Measurements from ENCODE around the gene AAK1.
"Not testable (repeated sequence)": the region's sequence is repeated elsewhere in the genome, so short reads cannot be mapped to it uniquely, and the experiment has no call there.

The AAK1 gene

DNA sequence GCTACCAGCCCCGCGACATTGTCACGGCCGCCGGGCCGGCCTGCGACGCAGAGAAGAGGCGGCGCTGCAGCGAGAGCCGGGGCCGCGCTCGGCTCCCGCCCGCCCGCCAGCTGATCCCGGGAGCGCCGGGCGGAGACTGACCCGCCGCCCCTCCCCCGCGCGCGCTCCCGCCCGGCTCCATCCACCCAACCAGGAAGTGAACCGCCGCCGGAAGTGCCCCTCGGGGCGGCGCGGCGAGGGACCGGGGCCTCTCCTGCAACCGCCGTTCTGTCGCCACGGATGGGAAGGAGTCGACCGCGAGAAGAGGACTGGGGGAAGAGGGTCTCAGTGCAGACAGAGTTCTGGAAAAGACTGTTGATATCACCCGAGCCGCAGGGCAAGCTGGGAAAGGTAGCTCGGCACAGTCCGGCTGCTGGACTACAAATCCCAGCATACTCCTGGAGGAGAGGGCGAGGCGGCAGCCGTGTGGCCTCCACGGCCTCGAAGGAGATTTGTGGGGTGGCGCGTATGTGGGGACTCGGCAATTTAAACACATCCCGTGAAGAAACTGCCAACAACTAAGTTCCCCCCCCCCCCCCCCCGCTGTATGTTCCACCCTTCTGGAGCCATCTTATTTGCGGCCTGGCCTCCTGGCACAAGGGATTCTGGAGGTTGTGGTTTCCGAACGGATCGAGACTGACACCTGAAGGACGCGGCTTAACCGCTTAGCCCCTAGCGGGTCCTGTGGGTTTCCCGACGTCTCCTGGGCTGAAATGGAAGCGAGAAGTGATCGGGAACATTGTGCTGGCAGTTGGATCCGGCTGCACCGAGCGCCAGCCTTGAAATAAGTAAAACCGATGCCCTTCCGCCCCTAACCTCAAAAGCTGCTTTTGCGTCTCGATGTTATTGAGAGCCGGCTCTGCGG is at the start of gene AAK1:
AAK1 (minus strand) TSS at position 138 of the 904 bp plus-strand sequence. CDS start 699 bp downstream, outside the sequence.
- DNase-seq: peak; percentile 54 to 76 (median 62)

DNA sequence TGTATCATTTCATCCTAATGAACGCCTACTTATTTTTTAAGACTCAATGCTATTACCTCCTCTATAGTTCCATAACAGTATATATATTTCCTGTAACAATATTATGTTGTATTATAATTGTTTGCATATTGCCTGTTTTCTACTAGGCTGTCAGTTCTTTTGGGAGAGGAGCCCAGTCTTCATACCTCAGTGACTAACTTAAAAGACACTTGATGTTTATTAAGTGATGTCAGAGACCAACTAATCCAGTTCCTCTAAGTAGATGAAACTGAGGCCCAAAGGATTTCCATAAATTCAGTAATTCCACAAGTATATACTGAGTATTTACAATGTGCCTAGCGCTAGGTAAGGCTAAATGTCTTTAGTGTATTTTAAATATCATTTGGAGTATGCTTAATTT is 48.9 kb upstream of the AAK1 start:
- DNase-seq: no peak

DNA sequence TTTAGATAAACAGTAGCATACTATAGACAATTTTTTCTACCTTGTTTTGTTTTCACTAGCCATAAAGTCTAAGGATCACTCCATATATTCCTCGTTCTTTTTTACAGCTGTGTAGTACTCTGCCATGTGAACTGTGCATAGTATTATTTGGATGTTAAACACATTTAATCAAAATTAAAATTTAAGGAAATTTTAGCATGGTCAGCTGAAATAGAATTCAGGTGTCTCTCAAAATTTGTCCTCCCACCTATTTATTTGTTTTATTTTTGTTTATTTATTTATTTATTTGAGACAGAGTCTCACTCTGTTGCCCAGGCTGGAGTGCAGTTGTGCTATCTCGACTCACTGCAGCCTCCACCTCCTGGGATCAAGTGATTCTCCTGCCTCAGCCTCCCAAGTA is 46.4 kb upstream of the AAK1 start:
- no peak for DNase-seq

DNA sequence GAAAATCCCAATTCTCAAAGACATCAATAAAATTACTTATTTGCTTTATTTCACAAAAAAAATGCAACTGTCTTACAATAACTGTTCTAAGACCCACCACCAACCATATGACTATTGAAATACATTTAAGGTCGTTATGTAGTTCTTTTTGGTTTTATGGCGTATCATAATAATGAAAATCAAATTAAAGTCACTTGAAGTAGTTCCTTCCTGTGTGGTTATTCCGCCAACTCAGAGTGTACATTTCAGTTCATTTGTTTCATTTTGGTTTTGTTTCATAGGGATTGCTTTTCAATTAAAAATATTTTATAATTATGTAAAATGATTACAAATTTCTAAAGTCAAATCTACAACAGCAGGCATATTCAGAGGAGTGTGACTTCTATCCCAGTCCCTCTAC is 45.9 kb upstream of the AAK1 start:
- no peak for DNase-seq

DNA sequence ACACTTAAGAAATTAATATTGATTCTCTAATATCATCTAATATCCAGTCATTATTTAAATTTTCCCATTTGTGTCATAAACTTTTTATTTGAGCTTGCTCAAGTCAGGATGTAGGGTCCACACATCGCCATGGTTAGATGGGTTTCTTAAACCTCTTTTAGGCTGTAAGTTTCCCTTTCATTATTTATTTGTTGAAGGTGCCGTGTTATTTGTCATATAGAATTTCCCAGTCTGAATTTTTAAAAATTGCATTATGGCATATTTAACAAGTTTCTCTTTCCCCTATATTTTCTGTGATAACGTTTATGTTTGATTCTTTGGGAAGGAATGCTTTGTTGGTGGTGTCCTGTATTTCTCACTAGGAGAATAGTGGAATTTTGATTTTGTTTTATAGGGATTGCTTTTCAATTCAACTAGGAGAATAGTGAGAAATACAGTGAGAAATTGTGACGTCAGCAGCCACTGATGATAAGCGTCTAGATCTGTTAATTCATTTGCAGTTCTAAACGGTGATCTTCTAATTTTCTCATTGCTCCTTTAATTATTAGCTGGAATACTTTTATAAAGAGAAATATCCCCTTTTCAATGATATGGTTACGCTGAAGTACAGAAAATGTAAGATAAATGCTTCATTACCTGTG is 44.6 kb upstream of the AAK1 start:
- DNase-seq: no peak

DNA sequence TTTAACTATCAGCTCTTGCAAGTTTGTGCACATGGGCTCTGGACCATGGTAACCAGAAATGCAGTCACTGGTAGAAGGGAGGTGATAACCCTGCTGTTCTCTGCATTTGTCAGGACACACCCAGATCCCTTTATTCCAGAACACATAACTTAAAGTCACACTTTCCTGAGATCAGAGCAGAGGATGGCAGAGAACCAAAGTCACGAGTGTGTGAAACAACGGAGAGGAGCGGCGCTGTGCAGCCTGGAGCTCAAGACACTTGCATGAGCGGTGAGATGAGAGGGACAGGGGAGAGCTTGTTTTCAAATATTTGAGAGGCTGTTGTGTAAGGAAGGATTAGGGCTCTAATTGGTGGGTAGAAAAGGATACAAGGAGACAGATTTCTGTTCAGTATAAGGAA is 43.3 kb upstream of the AAK1 start:
- no peak for DNase-seq

DNA sequence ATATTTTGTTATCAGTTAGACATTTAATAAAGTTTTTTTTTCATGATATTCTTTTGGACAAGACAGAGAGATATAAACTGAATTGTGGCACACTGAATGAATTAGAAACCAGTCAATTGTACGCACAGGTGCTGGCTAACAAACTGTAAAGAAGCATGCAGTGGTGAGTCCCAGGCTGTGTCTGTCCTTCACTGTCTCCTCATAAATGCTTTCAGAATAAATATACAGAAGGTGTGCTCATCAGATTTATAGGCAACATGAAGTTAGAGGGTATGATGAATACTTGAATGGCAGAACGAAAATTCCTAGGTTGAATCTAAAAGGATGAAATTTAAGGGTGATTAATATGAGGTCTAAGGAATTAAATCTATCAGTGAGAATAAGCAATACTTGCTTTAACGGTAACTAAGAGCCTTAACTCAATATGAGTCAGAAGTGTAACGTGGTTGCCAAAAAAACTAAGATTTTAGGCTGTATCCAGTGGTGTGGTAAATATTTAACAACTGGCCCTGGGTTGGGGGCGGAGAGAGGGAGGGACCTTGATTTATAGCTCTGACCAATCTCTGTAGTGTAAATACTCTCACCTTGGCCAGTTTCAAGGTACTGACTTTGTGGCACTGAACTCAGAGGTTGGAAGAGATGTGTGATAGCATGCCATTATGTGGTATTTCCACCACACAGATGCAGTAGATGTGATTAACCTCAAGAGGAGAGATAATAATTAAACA is 41.9 kb upstream of the AAK1 start:
- DNase-seq: no peak

DNA sequence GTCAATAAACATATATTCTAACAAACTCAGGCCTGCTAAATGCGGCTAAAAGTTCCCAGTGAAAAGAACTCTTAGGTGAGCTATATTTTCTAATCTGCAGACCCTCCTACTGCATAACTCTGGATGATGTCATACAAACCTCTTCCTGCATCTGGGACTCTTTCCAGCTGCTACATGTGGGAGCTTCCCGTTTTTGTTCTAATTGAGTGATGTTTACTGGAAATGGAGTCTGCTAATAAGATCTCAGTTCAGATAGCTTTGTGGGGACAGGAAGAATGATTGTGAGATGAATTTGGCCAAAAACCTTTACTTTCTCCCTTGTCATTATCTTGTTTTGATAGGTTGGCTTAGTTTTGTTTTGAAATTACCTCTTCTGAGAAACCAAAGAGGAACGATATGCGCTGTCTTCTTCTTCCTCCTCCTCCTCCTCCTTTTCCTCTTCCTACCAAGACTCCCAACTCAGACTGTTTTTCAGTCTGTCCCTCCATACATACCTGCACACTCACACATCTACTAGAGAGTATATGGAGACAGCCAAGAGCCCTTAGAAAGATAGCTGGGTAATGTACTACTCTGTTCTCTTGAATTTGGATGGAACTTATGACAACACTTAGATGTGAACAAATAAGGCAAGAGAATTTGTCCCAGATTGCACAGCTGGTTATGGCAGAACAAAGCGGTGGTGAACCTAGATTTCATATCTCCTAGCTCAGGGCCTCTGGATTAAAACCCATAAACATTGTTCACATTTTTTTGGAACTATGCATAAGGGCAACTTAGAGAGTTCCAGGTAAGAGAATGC is 39.8 kb upstream of the AAK1 start:
- no peak for DNase-seq

DNA sequence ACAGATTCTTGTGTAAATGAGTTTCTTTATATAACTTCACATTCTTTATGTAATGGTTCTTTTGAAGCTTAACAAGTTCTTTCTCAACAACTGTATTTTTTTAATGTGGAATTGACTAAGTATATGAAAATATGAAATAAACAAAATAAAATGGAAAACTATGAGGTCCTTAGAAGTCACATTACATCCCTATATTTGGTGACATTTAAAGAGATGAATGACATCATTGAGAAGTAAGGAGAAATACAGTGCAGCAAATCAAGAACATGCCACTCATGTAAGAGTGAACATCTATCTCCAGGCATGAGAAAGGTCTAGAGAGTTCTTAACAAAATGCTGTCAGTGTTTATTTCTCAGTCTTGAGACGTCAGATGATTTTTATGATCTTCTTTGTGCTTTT is 39.0 kb upstream of the AAK1 start:
- no peak for DNase-seq

DNA sequence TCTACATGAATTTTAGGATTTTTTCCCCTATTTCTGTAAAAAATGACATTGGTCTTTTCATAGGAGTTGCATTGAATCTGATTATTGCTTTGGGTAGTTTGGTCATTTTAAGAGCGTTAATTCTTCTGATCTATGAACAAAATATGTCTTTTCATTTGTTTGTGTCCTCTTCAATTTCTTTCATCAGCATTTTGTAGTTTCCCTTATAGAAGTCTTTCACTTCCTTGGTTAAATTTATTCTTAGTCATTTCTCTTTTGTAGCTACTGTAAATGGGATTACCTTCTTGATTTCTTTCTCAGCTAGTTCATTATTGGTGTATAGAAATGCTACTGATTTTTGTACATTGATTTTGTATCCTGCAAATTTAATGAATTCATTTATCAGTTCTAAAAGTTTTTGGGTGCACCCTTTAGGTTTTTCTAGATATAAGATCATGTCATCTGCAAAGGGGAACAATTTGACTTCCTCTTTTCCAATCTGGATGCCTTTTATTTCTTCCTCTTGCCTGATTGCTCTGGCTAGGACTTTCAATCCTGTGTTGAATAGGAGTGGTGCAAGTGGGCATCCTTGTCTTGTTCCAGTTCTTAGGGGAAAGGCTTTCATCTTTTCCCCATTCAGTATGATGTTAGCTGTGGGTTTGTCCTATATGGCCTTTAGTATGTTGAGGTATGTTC is 36.6 kb upstream of the AAK1 start:
- DNase-seq: no peak

DNA sequence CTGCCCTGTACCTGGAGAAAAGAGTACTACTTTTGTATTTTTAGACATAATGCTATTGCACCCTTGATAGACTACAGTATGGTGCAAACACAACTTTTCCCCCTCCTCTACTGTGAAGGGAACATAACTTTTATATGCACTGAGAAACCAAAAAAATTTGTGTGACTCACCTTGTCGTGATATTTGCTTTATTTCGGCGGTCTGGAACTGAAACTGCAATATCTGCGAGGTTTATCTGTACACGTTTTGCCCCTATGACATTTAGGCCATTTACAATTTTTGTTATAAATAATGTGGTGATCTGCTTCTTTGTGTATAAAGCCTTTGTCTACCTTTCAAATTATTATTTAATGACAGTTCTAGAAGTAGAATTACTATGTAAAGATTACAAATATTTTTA is 34.4 kb upstream of the AAK1 start:
- DNase-seq: no peak

DNA sequence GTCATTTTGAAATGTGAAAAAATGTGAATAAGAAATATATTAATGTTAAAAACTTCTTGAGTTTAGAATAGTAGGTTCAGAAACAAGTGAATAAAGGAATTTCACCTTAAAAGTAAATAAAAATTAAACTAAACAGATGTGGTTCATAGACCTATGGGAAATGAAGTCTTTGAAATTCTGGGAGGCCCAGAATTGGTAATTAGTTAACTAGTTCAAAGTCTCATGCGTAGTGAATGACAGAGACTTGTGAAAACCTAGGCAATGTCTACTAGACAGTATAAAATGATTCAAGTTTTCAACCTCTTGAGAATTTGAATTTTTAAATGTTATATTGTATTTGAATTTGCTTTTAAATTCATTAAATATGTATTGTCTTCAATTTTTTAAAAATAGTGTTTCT is 32.6 kb upstream of the AAK1 start:
- DNase-seq: no peak

DNA sequence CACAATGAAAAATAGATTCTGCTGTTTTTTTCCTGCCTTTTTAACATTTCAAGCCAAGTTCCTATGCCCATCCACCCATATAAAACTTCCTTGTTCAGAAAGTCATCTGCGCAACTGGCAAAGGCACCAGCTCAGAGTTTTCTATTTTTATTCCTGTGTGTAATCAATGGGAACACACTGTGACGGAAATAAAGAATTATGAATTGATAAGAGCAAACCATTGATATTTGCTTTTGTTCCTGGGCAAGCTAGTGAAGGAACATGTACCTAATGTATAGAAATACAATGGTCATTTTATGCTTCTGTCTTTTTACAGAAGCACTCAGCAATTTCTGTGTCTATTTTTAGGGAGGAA is 30.8 kb upstream of the AAK1 start:
- no peak for DNase-seq

DNA sequence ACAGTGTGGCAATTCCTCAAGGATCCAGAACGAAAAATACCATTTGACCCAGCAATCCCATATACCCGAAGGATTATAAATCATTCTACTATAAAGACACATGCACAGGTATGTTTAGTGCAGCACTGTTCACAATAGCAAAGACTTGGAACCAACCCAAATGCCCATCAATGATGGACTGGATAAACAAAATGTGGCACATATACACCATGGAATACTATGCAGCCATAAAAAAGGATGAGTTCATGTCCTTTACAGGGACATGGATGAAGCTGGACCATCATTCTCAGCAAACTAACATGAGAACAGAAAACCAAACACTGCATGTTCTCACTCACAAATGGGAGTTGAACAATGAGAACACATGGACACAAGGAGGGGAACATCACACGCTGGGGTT is 29.6 kb upstream of the AAK1 start:
- DNase-seq: not testable (repeated sequence)

DNA sequence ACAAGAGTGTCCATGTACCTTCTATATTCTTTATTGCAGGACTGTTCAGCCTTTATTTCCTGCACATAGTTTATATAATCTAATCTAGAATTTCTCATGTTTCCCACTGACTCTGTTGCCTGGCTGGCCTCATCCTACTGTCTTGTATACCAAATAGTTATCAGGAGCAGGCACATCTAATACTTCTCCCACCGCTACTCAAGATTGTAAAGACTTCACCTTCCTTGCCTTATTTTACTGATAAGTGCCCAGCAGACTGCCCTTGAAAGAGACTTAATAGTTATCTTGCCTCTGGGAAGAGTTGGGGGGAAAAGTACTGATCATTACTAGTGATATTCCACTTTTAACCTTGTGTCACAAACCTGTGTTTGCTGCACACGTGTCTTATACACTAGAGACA is 26.1 kb upstream of the AAK1 start:
- no peak for DNase-seq

DNA sequence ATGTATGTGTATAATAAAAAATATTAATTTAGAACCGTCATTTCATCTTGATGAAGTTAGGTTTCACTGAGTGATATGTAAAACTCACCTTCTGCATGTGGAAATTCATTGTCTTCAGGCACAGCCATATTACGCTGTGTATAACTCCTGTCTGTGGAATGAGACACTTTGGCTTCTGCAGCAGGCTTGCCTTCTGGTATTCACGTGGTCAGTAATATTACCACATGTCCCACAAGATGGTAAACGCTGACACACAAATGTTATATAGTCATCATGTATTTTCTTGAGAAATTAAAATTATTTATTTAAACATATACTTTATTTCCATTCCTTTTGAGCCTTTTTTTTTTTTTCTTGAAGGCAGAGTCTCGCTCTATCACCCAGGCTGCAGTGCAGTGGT is 25.1 kb upstream of the AAK1 start:
- DNase-seq: no peak

DNA sequence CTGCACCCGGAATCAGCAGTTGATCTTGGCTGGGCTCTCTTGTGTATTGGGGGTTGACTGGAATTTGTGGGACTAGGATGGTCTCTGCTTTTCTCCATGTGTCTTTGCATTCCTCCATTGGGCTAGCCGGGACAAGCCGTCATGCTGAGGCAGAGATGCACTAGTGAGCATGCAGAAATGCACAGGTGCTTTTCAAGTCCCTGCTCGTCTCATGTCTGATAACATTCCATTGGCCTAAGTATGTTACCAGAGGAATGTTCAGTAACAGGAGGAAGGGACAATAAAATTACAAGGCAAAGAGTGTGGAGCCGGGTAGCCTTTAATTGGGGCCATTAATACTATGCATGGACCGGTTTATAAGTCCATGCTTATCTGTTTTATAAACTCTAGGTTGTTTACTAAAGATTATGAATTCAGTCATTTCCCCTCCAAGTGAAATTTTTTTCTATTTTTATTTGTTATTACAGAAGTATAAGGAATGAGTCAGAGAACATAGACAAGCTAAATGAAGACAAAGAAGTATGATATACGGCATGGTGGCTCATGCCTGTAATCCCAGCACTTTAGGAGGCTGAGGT is 24.4 kb upstream of the AAK1 start:
- DNase-seq: no peak

DNA sequence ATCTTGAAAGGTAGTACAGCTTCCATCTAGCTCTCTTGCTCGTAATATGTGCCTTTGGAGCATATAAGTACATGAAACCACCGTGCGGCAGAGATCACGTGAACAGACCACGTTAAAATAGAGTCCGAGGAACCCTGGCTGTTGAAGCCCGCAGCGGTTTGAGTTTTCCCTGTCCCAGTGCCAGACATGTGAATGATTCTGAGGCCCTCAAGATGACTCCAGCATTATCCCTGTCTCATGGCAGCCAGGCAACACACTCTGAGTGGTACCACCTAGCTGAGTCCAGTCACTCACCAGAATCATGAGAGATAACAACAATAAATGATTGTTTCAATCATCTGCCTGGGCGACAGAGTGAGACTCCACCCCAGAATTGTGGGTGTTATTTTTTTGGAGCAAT is 21.6 kb upstream of the AAK1 start:
- no peak for DNase-seq

DNA sequence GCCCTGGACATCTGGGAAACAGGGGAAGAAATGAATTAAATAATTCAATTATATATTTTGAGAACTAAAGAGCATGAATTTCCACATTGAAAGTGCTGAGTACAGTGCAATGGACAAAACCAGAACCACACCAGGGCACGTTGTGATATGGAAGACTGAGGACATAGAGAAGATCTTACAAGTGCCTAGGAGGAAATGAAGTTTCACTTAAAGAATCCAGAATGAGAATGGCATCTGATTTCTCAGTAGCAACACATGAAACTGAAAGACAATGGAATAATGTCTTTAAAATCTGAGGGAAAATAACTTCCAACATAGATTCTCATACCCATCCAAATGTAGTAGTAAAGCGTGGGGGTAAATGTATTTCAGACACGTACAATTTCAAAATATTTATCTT is 20.3 kb upstream of the AAK1 start:
- DNase-seq: no peak

DNA sequence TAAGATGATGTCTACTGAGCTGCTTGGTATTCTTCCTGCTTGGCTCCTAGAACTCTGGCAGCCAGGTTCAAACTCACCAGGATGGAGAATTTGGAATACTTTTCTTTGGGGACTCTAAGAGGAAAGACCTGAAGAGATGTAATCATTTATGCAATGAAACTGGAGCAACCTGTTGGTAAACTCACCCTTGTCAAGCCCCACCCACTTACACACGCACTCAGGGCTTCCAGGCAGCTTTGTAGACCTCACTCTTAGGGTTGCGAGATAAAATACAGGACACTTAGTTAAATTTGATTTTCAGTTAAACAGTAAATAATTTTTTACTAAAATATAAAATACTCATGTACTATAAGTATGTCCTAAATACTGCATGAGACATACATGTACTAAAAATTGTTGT is 19.0 kb upstream of the AAK1 start:
- not testable (repeated sequence) for DNase-seq

DNA sequence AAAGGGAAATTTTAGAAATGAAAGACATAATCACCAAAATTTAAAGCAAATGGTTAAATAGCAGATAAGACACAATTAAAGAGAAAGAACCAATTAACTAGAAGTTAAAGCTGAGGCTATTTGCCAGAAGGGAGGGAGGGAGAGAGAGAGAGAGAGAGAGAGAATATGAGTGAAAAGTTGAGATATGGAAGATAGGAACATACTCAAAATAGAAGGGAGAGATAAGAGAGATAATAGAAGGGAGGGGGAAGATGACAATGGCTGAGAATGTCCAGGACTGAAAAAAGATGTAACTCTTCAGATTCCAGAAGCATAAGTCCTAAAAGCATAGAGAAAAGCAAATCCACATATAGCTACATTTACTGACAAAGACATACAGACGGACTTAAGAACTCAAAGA is 17.1 kb upstream of the AAK1 start:
- DNase-seq: no peak

DNA sequence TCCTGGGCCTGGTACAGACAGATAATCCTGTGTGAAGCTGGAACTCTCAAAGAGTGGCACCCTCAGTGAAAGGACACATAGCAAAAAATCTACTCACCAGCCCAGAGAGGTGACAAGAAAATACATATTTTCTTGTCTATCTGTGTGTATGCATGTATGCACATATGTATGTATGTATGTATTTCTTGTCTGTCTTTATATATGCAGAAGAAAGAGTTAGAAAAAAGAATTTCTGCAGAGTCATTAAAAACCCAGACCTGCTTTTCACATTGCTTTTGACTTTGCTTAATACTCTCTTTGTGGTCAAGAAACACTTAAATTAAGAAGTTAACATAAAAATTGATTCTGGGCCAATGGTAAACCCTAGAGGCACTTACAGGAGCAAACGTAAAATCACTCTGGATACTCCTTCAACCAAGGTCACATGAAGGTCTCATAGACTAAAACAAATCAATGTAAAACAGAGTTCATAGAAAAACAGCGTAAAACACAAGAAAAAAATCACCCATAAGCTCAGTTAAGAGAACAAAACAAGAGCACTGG is 16.5 kb upstream of the AAK1 start:
- DNase-seq: no peak

Measured in activated naive CD4-positive, alpha-beta T cell (primary cell).